Breast epithelium (tissue), 3 donors: ENCODE results near the gene AGAP2.

ENCODE experiments used
- POLR2A ChIP-seq: fragments of 450-650 bp; IDR thresholded peaks from one replicate; pipeline ENCODE4 v1.6.1; 2016; ENCODE audit warnings: antibody characterized with exemption, mild to moderate bottlenecking, moderate library complexity
- TF ChIP-seq, protein P1 (sequence below), 3 donors: fragments of 450-650 bp; IDR thresholded peaks; one replicate each; pipeline ENCODE4 v1.5.1; 2016 to 2017; ENCODE audit warnings: antibody characterized with exemption in 3 of 3, mild to moderate bottlenecking in 3 of 3, moderate library complexity in 3 of 3

DNA sequence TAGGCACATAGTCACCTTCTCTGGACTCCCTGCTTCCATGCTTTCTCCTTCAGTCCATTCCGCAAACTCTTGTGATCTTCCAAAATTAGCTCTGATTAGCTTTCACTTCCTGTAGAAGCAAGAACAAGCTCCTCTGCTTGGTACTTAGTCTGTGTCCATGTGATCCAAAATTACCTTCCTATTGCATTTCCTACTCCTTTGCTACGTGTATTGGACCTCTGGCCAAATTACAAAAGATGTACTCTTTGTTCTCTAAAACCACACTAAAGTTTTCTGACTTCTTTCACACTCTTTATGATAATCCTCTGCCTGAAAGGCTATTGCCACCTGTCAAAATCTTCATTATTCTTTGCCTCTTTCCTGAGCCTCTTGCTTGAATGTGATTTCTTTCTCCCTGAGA is 43.3 kb upstream of the AGAP2 start:
- TF ChIP-seq, protein P1, sequence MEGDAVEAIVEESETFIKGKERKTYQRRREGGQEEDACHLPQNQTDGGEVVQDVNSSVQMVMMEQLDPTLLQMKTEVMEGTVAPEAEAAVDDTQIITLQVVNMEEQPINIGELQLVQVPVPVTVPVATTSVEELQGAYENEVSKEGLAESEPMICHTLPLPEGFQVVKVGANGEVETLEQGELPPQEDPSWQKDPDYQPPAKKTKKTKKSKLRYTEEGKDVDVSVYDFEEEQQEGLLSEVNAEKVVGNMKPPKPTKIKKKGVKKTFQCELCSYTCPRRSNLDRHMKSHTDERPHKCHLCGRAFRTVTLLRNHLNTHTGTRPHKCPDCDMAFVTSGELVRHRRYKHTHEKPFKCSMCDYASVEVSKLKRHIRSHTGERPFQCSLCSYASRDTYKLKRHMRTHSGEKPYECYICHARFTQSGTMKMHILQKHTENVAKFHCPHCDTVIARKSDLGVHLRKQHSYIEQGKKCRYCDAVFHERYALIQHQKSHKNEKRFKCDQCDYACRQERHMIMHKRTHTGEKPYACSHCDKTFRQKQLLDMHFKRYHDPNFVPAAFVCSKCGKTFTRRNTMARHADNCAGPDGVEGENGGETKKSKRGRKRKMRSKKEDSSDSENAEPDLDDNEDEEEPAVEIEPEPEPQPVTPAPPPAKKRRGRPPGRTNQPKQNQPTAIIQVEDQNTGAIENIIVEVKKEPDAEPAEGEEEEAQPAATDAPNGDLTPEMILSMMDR (IDR thresholded peaks at IDR 0.05): no peak
- TF ChIP-seq POLR2A: no peak
